K562 (cell line): Measurements from ENCODE around the gene MACF1. TPM values are rescaled to one million over a fixed set of nuclear protein-coding genes. Genes with fewer than 3 reads are reported as not detected.

Experiments used
- ATAC-seq: fragments of 200-7000 bp; cut with Tn5 transposase; 3 replicates; pipeline ENCODE4 v1.9.1; 2020; ENCODE audit warnings: moderate library complexity
- BruUV-seq: library from RNA; stranded (reverse); fragments of 400-500 nt; replicated peaks from 2 replicates; lab custom pipeline; 2021; lab: Mats Ljungman, UMichigan
- CTCF ChIA-PET: fragments of 300-600 bp; formaldehyde crosslinking; extraction: SDS; loops from one replicate; lab custom pipeline; 2021; ENCODE audit warnings: low intra/inter-chr PET ratio; lab: Yijun Ruan, JAX
- POLR2A ChIA-PET: fragments of 300-600, 350-650 bp; sonication (Branson Sonifier 250); formaldehyde crosslinking; extraction: SDS; loops from one replicate; lab custom pipeline; 2021; ENCODE audit warnings: antibody characterized with exemption, inconsistent platforms; lab: Yijun Ruan, JAX
- DNase-seq, 4 experiments: peaks; one replicate each; pipeline versions ENCODE4 v3.0.0 to v3.0.0-alpha.2; 2011 to 2018; ENCODE audit warnings: low spot score in 3 of 4, mixed read lengths in 3 of 4; ENCODE audit errors: extremely low read depth in 1 of 4
- FAIRE-seq: peaks from 2 replicates; lab custom pipeline; 2011; peaks lifted over from hg19 to GRCh38; lab: Jason Lieb, UNC
- H2AFZ ChIP-seq: 2 replicates; pipeline ENCODE4 v1.6.0; 2011; ENCODE audit warnings: low read depth, low read length, control low read depth, inconsistent platforms
- H3K27ac ChIP-seq: fragments of 200-600 bp; 3 replicates; pipeline ENCODE4 v1.8.0; 2011; ENCODE audit warnings: low read depth, mild to moderate bottlenecking, control low read depth, inconsistent platforms, low read length, moderate library complexity, mixed read lengths; ENCODE audit errors: extremely low read depth
- H3K27me3 ChIP-seq, 2 experiments: fragments of 300-600 bp in 1 of 2; 2 replicates in 1 of 2; 3 replicates in 1 of 2; pipeline versions ENCODE4 v1.6.0 to v1.8.0; 2011; ENCODE audit warnings: inconsistent platforms in 2 of 2, low read length in 2 of 2, mild to moderate bottlenecking in 1 of 2, mixed read lengths in 1 of 2, moderate library complexity in 1 of 2; ENCODE audit not compliant: control insufficient read depth in 2 of 2, insufficient read depth in 2 of 2
- H3K36me3 ChIP-seq: fragments of 300-600 bp; 3 replicates; pipeline ENCODE4 v1.8.0; 2011; ENCODE audit warnings: mild to moderate bottlenecking, low read length, inconsistent platforms; ENCODE audit not compliant: control insufficient read depth, insufficient read depth
- H3K4me1 ChIP-seq, 2 experiments: fragments of 200-600 bp in 1 of 2; replicated peaks in 1 of 2; 2 replicates in 1 of 2; 3 replicates in 1 of 2; pipeline versions ENCODE4 v1.5.1 to v1.8.0; 2011; ENCODE audit warnings: inconsistent platforms in 2 of 2, low read length in 2 of 2, mild to moderate bottlenecking in 1 of 2, mixed read lengths in 1 of 2, moderate library complexity in 1 of 2; ENCODE audit not compliant: control insufficient read depth in 2 of 2, insufficient read depth in 2 of 2
- H3K4me2 ChIP-seq: 2 replicates; pipeline ENCODE4 v1.6.1; 2011; ENCODE audit warnings: low read length, control low read depth, inconsistent platforms, mixed read lengths; ENCODE audit not compliant: insufficient read depth
- H3K4me3 ChIP-seq: fragments of 200-600 bp; sonication (generic), shearing (Covaris generic); 2 replicates; pipeline ENCODE4 v1.5.1; 2016; ENCODE audit warnings: control low read depth, inconsistent platforms
- H3K79me2 ChIP-seq: fragments of 200-600 bp; 3 replicates; pipeline ENCODE4 v1.8.0; 2011; ENCODE audit warnings: low read length, inconsistent platforms; ENCODE audit not compliant: control insufficient read depth, insufficient read depth
- H3K9ac ChIP-seq, 2 experiments: 2 replicates each; pipeline versions ENCODE4 v1.6.0 to v1.6.1; 2011; ENCODE audit warnings: low read depth in 2 of 2, low read length in 2 of 2, control low read depth in 1 of 2, inconsistent platforms in 1 of 2, mild to moderate bottlenecking in 1 of 2, mixed read lengths in 1 of 2; ENCODE audit not compliant: insufficient read depth in 1 of 2
- H3K9me1 ChIP-seq: one replicate; pipeline ENCODE4 v1.6.0; 2011; ENCODE audit warnings: inconsistent platforms, mild to moderate bottlenecking, low read length, moderate library complexity; ENCODE audit not compliant: control insufficient read depth, insufficient read depth
- H3K9me3 ChIP-seq: replicated peaks from 2 replicates; pipeline ENCODE4 v1.5.1; 2011; ENCODE audit warnings: low read depth, low read length, inconsistent platforms; ENCODE audit not compliant: control insufficient read depth, insufficient read depth
- H4K20me1 ChIP-seq: replicated peaks from 2 replicates; pipeline ENCODE4 v1.6.1; 2011; ENCODE audit warnings: low read length, inconsistent platforms, mixed read lengths; ENCODE audit not compliant: control insufficient read depth, insufficient read depth
- BRD4 ChIP-seq: fragments of 200-600 bp; sonication (generic); IDR thresholded peaks from 2 replicates; pipeline ENCODE4 v1.6.1; 2017; ENCODE audit warnings: inconsistent platforms
- CREB1 ChIP-seq, 2 experiments: sonication (generic) in 1 of 2; formaldehyde crosslinking in 1 of 2; IDR thresholded peaks; 2 replicates each; pipeline versions ENCODE4 v1.6.1 to v1.8.0; 2012 to 2022; ENCODE audit warnings: inconsistent platforms in 1 of 2, mild to moderate bottlenecking in 1 of 2, missing genetic modification reagents in 1 of 2, moderate library complexity in 1 of 2
- FOXK2 ChIP-seq, 2 experiments: fragments of 450-650 bp; IDR thresholded peaks in 1 of 2; conservative IDR thresholded peaks in 1 of 2; 2 replicates each; pipeline ENCODE4 v1.6.1; 2016; ENCODE audit warnings: low read depth in 2 of 2, mild to moderate bottlenecking in 1 of 2
- MTA2 ChIP-seq: fragments of 450-650 bp; IDR thresholded peaks from 2 replicates; pipeline ENCODE4 v1.6.1; 2016; ENCODE audit warnings: low read depth
- PHB ChIP-seq: fragments of 250-450 bp; sonication (Bioruptor Pico); IDR thresholded peaks from 2 replicates; pipeline ENCODE4 v1.5.0; 2021
- PHB2 ChIP-seq: fragments of 450-650 bp; IDR thresholded peaks from 2 replicates; pipeline ENCODE4 v1.6.1; 2017; ENCODE audit warnings: low read depth
- TBL1XR1 ChIP-seq, 2 experiments: IDR thresholded peaks; 2 replicates each; pipeline ENCODE4 v1.6.1; 2012; ENCODE audit warnings: improper control_type of control experiment in 2 of 2, low read length in 2 of 2, mild to moderate bottlenecking in 1 of 2
- ZNF316 ChIP-seq: fragments of 450-650 bp; IDR thresholded peaks from 2 replicates; pipeline ENCODE4 v1.6.1; 2016
- ZNF445 ChIP-seq: fragments of 250-450 bp; sonication (Bioruptor Pico); IDR thresholded peaks from 2 replicates; pipeline ENCODE4 v1.4.0; 2020; ENCODE audit warnings: low read depth, mild to moderate bottlenecking, moderate library complexity
- ZNF668 ChIP-seq: fragments of 250-450 bp; sonication (Bioruptor Pico); IDR thresholded peaks from 2 replicates; pipeline ENCODE4 v1.8.0; 2022; ENCODE audit warnings: mild to moderate bottlenecking, inconsistent platforms
- ZNF830 ChIP-seq: fragments of 250-450 bp; sonication (Bioruptor Pico); IDR thresholded peaks from 2 replicates; pipeline ENCODE4 v1.5.0; 2021; ENCODE audit warnings: mild to moderate bottlenecking
- WGBS: fragments of 100-300 bp; shearing (Covaris generic); methylation state at CpG from one replicate; pipeline ENCODE4 v1.1.6; 2016; ENCODE audit warnings: low coverage, mixed read lengths; ENCODE audit not compliant: insufficient coverage; ENCODE audit errors: missing lambda C conversion rate; 5-methylcytosine and 5-hydroxymethylcytosine counted together
- in situ Hi-C: fragments of 300-500 bp; cut with MboI; formaldehyde crosslinking; loops from 4 replicates; pipeline ENCODE4 v1.15.0; 2018; ENCODE audit warnings: inconsistent platforms, mixed read lengths
- intact Hi-C: fragments of 100-400 bp; cut with micrococcal nuclease; formaldehyde crosslinking; loops from 2 replicates; pipeline ENCODE4 v1.14.2; 2022
- polyA plus RNA-seq, 8 experiments: library from polyadenylated mRNA; depleted of rRNA in 4 of 8; stranded (reverse) in 5 of 8; unstranded in 3 of 8; fragments of >200 nt; fragmentation: Nextera tagmentation in 2 of 8; fragmentation: Illumina TruSeq in 1 of 8; extraction: Ambion mirVana in 2 of 8; extraction: Trizol in 1 of 8; gene quantifications; 2 replicates each; pipeline versions ENCODE4 v1.2.1 to v1.2.3, GENCODE V29; 2011 to 2014; ENCODE audit warnings: inconsistent platforms in 1 of 8, missing spikeins in 1 of 8
- total RNA-seq, 7 experiments: library from RNA; depleted of rRNA in 6 of 7; stranded (reverse); fragments of >200 nt in 6 of 7; fragmentation: Illumina TruSeq in 2 of 7; extraction: Trizol in 2 of 7; gene quantifications; 2 replicates each; pipeline versions ENCODE4 v1.2.1 to v1.2.3, GENCODE V29; 2011 to 2021; ENCODE audit warnings: low replicate concordance in 1 of 7
- TF ChIP-seq, protein P1 (sequence below): fragments of 450-650 bp; IDR thresholded peaks from 2 replicates; pipeline ENCODE4 v1.6.1; 2016; ENCODE audit warnings: missing biosample characterization, missing genetic modification characterization
- TF ChIP-seq, protein P2 (sequence below): sonication (generic); formaldehyde crosslinking; IDR thresholded peaks from 2 replicates; pipeline ENCODE4 v1.8.1; 2023; ENCODE audit warnings: mild to moderate bottlenecking, missing genetic modification reagents
- TF ChIP-seq, protein P3 (sequence below), 3 experiments: IDR thresholded peaks in 2 of 3; conservative IDR thresholded peaks in 1 of 3; 2 replicates each; pipeline ENCODE4 v1.5.1; 2011 to 2012; ENCODE audit warnings: low read length in 3 of 3, mild to moderate bottlenecking in 3 of 3, control low read depth in 2 of 3, improper control_type of control experiment in 1 of 3, inconsistent platforms in 1 of 3, low read depth in 1 of 3, mixed read lengths in 1 of 3, moderate library complexity in 1 of 3; ENCODE audit not compliant: insufficient read depth in 2 of 3
- TF ChIP-seq, protein P4 (sequence below): fragments of 450-650 bp; IDR thresholded peaks from one replicate; pipeline ENCODE4 v1.6.1; 2018; ENCODE audit warnings: mild to moderate bottlenecking, moderate library complexity; ENCODE audit not compliant: partially characterized antibody

Gene MACF1
- total and polyA plus RNA-seq, 9 of the 15 experiments (the other 6 are each of a cell fraction or from before 2014, with no cell fraction given) = 13.2 to 232 (median 112) TPM

DNA sequence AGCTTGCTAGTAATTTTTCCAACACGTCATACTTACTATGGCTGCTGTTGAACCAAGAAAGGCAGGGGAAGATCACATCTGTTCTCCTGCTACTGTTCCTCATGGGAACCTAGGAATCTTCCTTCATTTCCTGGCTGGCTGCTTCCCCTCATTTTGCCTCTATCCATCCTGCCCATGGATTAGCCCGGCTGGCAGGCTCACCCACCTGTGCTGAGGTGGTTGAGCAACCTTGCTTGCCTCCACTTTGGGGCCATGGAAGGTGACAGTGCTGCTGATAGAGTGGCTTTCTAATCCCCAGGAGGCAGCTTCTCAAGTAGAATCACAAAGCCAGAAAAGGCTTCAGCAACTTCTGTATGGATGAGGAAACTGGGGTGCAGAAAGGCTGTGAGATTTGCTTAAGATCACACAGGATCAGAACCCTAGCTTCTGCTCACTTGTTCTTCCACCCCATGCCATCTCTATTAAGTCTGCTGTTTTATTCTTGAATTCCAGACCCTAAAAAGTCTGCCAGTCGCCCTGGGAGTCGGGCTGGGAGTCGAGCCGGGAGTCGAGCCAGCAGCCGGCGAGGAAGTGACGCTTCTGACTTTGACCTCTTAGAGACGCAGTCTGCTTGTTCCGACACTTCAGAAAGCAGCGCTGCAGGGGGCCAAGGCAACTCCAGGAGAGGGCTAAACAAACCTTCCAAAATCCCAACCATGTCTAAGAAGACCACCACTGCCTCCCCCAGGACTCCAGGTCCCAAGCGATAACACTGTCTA lies 280.7 kb downstream of the MACF1 start:
- DNase-seq (no peak), ATAC-seq (no peak), FAIRE-seq (no peak)
- H3K4me2 ChIP-seq = no peak overlapping the region
- no peak overlapping the region for H2AFZ ChIP-seq
- H3K4me1 ChIP-seq = peaks cover 0 to 3% of the 10 kb centered on the region in 2 experiments; a peak in 1 of 5 replicates
- whole genome bisulfite sequencing = 92% methylated on average over 14 of the region's 14 CpGs
- intact Hi-C loops = no loop called here
- ChIA-PET CTCF (no interaction called here), POLR2A (interaction anchor here (0.7 to 1.1 kb wide), 2 partner anchors 37 to 40 kb away, joined by 3 to 4 read pairs; no protein-coding TSS in a partner anchor)
- no peaks in the 10 kb centered on the region for H3K9me1 ChIP-seq
- 0 out of 2 replicates have a peak, but pooled peaks cover 3% of the 10 kb centered on the region for H4K20me1 ChIP-seq
- no peak overlapping the region for H3K9ac ChIP-seq
- peaks cover 60% of the 10 kb centered on the region for H3K36me3 ChIP-seq
- no TSS peak for BruUV-seq
- in situ Hi-C loops = loop anchor here (5.0 kb wide), 1 partner anchor 52 kb away; no protein-coding TSS in a partner anchor
- no peak overlapping the region for H3K27ac ChIP-seq
- no peak overlapping the region for H3K4me3 ChIP-seq
- no peaks in the 10 kb centered on the region for H3K9me3 ChIP-seq
- no peaks in the 10 kb centered on the region for H3K27me3 ChIP-seq
- no peaks in the 10 kb centered on the region for H3K79me2 ChIP-seq
- no peak for TF ChIP-seq ZNF316
- TF ChIP-seq, protein P1, sequence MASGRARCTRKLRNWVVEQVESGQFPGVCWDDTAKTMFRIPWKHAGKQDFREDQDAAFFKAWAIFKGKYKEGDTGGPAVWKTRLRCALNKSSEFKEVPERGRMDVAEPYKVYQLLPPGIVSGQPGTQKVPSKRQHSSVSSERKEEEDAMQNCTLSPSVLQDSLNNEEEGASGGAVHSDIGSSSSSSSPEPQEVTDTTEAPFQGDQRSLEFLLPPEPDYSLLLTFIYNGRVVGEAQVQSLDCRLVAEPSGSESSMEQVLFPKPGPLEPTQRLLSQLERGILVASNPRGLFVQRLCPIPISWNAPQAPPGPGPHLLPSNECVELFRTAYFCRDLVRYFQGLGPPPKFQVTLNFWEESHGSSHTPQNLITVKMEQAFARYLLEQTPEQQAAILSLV (tag) = no peak
- TF ChIP-seq PHB (CRISPR knock-in tag) = no peak
- TF ChIP-seq, protein P2, sequence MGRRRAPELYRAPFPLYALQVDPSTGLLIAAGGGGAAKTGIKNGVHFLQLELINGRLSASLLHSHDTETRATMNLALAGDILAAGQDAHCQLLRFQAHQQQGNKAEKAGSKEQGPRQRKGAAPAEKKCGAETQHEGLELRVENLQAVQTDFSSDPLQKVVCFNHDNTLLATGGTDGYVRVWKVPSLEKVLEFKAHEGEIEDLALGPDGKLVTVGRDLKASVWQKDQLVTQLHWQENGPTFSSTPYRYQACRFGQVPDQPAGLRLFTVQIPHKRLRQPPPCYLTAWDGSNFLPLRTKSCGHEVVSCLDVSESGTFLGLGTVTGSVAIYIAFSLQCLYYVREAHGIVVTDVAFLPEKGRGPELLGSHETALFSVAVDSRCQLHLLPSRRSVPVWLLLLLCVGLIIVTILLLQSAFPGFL = no peak
- no peak for TF ChIP-seq TBL1XR1 (IDR thresholded peaks at IDR 0.05; ENCODE audit: low read length in 2 of 2)
- TF ChIP-seq CREB1 (IDR thresholded peaks at IDR 0.05) = no peak
- no peak for TF ChIP-seq CREB1 (CRISPR knock-in tag; IDR thresholded peaks at IDR 0.05)
- no peak for TF ChIP-seq ZNF668
- no peak for TF ChIP-seq ZNF445 (CRISPR knock-in tag)
- TF ChIP-seq PHB2 = no peak
- TF ChIP-seq, protein P3, sequence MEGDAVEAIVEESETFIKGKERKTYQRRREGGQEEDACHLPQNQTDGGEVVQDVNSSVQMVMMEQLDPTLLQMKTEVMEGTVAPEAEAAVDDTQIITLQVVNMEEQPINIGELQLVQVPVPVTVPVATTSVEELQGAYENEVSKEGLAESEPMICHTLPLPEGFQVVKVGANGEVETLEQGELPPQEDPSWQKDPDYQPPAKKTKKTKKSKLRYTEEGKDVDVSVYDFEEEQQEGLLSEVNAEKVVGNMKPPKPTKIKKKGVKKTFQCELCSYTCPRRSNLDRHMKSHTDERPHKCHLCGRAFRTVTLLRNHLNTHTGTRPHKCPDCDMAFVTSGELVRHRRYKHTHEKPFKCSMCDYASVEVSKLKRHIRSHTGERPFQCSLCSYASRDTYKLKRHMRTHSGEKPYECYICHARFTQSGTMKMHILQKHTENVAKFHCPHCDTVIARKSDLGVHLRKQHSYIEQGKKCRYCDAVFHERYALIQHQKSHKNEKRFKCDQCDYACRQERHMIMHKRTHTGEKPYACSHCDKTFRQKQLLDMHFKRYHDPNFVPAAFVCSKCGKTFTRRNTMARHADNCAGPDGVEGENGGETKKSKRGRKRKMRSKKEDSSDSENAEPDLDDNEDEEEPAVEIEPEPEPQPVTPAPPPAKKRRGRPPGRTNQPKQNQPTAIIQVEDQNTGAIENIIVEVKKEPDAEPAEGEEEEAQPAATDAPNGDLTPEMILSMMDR (IDR thresholded peaks at IDR 0.05 in 2 of 3, conservative IDR thresholded peaks at IDR 0.05 in 1 of 3; ENCODE audit: insufficient read depth in 2 of 3, low read depth in 1 of 3, low read length in 3 of 3) = no peak
- no peak for TF ChIP-seq ZNF830 (CRISPR knock-in tag)
- TF ChIP-seq BRD4 = no peak
- no peak for TF ChIP-seq MTA2
- no peak for TF ChIP-seq FOXK2 (conservative IDR thresholded peaks at IDR 0.05 in 1 of 2, IDR thresholded peaks at IDR 0.05 in 1 of 2; ENCODE audit: low read depth in 2 of 2)
- TF ChIP-seq, protein P4, sequence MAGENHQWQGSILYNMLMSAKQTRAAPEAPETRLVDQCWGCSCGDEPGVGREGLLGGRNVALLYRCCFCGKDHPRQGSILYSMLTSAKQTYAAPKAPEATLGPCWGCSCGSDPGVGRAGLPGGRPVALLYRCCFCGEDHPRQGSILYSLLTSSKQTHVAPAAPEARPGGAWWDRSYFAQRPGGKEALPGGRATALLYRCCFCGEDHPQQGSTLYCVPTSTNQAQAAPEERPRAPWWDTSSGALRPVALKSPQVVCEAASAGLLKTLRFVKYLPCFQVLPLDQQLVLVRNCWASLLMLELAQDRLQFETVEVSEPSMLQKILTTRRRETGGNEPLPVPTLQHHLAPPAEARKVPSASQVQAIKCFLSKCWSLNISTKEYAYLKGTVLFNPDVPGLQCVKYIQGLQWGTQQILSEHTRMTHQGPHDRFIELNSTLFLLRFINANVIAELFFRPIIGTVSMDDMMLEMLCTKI = no peak
